ENCODE measurements around the gene SLC7A11.
"Not testable (repeated sequence)": the region's sequence is repeated elsewhere in the genome, so short reads cannot be mapped to it uniquely, and the experiment has no call there.

Gene SLC7A11

DNA sequence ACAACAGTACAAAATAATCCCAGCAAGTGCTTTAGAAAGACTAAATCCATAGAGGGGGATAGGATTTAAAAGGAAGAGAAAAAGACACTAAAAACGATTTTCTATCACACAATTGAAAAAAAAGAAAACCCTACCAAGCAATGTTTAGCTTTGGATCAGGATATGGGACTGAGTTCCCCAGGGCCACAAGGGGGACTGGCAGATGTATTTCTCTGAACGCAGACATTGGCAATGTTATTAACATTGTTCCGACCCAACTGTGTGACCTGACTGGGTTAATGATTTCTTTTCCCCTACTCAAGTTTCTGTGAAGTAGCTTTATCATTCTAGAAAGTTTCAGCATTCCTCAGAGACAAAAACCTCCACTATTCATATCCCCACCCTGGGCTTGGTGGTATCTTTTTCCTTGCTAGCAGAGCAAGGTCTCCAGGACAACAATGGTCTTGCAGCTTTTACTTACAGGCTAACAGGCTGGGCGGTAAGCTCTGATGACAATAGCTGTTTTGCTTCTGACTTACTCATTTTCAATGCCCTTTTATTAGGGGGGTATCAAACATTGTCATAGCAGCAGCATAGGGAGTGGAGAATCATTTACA is 25.8 kb downstream of the SLC7A11 start:
- DNase-seq (ENCODE audit: low spot score), result no peak

DNA sequence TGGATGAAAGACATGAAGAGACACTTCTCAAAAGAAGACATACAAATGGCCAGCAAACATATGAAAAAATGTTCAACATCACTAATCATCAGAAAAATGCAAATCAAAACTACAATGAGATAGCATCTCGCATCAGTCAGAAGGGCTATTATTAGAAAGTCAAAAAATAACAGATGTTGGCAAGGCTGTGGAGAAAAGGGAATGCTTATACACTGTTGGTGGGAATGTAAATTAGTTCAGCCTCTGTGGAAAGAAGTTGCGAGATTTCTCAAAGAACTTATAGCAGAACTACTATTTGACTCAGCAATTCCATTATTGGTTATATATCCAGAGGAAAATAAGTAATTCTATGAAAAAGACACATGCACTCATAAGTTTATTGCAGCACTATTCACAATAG is 31.6 kb downstream of the SLC7A11 start:
- DNase-seq (ENCODE audit: low spot score), result not testable (repeated sequence)

More for the DNA sequence above, 25.8 kb downstream of the SLC7A11 start:
- TF ChIP-seq, protein P1, sequence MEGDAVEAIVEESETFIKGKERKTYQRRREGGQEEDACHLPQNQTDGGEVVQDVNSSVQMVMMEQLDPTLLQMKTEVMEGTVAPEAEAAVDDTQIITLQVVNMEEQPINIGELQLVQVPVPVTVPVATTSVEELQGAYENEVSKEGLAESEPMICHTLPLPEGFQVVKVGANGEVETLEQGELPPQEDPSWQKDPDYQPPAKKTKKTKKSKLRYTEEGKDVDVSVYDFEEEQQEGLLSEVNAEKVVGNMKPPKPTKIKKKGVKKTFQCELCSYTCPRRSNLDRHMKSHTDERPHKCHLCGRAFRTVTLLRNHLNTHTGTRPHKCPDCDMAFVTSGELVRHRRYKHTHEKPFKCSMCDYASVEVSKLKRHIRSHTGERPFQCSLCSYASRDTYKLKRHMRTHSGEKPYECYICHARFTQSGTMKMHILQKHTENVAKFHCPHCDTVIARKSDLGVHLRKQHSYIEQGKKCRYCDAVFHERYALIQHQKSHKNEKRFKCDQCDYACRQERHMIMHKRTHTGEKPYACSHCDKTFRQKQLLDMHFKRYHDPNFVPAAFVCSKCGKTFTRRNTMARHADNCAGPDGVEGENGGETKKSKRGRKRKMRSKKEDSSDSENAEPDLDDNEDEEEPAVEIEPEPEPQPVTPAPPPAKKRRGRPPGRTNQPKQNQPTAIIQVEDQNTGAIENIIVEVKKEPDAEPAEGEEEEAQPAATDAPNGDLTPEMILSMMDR (IDR thresholded peaks at IDR 0.05; ENCODE audit: extremely low read depth, missing control alignments), result no peak

DNA sequence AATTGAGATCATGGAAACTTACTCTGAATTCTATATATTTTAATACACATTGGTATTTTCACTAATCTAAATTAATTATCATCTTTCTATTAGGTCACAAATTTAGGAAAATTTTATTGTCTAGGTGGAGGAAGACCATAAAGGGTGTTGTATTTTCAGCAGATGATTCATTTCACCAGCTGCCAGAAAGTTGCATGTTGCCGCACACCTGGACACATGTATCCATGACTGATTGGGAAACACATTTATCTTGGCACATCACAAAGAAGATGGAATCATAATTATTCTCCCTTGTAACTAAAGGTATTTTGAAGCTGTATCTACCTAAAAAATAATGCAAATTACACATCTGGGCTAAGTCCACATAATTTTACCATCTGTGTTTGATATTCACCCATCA is 33.1 kb downstream of the SLC7A11 start:
- TF ChIP-seq, protein P1 (IDR thresholded peaks at IDR 0.05; ENCODE audit: extremely low read depth, missing control alignments), result no peak

DNA sequence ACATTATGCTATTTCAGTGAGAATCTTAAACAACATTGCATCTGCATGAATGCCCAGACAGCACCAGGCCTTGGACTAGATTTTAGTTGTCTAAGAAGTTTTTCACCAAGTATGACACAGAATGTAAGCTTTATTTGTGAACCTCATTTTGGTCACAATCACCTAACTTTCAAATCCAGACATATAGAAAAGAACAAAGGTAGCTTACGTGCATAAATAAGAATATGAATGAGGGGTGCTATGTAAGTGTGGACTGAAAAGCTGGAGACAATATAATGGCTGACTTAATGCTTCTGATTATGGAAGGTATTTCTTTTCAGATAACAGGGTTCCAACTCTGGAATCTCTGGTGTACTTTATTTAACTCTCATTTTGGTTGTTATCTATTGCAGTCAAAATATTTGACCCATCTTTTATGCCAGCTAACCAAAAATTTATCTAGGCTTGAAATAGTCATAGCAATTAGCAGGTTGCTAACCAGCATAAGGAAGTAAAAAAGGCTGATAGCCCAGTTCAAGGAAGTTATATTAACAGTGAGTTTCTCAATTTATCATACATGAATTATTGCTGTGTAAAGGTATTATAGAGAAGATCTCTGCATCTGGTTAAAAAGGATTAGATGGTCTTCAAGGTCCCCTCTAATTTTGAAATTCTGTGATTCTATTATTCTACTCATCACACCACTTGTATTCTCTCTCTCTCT is 36.5 kb downstream of the SLC7A11 start:
- TF ChIP-seq, protein P1 (IDR thresholded peaks at IDR 0.05; ENCODE audit: extremely low read depth, missing control alignments), result no peak
- no peak for DNase-seq (ENCODE audit: low spot score)

More for the DNA sequence above, 33.1 kb downstream of the SLC7A11 start:
- DNase-seq (ENCODE audit: low spot score), result no peak

DNA sequence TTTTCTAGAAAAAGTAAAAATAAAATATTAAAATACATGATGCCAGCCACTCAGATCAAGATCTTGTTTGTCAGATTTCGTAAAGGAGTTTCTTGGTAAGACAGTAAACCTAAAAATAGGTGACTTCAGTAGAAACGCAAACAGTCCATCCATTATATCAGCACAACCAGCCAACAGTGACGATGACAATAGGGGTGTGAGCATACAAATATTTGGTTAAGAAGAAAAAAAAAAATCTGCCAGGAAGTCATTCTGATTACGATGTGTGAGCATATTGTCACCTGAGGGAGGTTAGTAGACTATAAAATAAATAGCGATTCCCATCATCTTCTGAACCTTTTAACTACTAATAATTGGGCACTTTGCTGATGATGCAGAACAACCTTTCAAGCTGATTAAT is 37.6 kb downstream of the SLC7A11 start:
- no peak for DNase-seq (ENCODE audit: low spot score)
- TF ChIP-seq, protein P1 (IDR thresholded peaks at IDR 0.05; ENCODE audit: extremely low read depth, missing control alignments), result no peak

DNA sequence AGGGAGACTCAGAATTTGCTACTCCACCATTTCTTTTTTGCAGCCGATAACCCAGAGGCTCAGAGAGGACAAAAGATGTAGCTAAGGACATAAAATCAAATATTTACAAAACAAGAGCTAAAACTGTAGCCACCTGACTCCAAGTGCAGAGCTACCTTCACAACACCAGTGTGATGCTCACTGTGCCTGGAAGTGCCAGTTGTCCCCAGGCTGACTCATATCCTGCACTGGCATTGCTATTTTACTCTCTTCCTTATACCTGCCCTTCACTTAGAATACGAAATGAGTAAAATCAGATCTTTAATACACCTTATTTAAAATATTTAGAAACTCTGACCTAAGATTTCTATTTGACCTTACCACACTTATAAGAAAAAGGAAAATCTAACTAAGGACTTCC is 39.5 kb downstream of the SLC7A11 start:
- TF ChIP-seq, protein P1 (IDR thresholded peaks at IDR 0.05; ENCODE audit: extremely low read depth, missing control alignments), result no peak
- no peak for DNase-seq (ENCODE audit: low spot score)

DNA sequence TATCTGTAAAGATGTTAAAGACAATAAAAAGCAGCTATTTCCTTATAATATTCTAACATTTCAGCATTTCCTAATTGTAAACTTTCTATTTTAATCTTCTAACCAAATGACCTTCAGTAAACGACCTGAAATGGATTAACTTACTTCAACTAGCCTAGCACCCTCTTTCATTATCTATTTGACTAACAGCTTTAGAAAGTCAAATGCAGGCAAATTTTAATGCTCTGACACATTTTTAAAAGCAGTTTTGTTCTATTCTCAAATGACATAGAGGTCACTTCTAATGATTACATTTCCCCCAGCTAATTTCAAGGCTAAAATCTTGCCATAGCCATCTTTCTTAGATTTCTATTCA is 41.9 kb downstream of the SLC7A11 start:
- no peak for DNase-seq (ENCODE audit: low spot score)
- TF ChIP-seq, protein P1 (IDR thresholded peaks at IDR 0.05; ENCODE audit: extremely low read depth, missing control alignments), result no peak

Measured in GM20000 (cell line).